Heart left ventricle (tissue), 16 donors: Measurements from ENCODE around the gene MIPOL1. TPM values are rescaled to one million over a fixed set of nuclear protein-coding genes. Genes with fewer than 3 reads are reported as not detected.
"Not testable (repeated sequence)": the region's sequence is repeated elsewhere in the genome, so short reads cannot be mapped to it uniquely, and the experiment has no call there.

ENCODE experiments used
- ATAC-seq, 4 donors: fragments of 200-7000 bp; cut with Tn5 transposase; one replicate each; pipeline ENCODE4 v1.9.1; 2020 to 2022; ENCODE audit warnings: moderate library complexity in 4 of 4, mild to moderate bottlenecking in 3 of 4, moderate number of reproducible peaks in 1 of 4
- DNase-seq, 5 donors: peaks; one replicate each; pipeline ENCODE4 v3.0.0-alpha.2; 2020
- H3K27ac ChIP-seq, 12 donors: fragments of 200-600 bp; sonication (generic) in 4 of 12; one replicate each; pipeline versions ENCODE4 v1.5.0 to v1.8.0; 2016 to 2022; ENCODE audit warnings: mild to moderate bottlenecking in 2 of 12
- H3K27me3 ChIP-seq, 9 donors: fragments of 200-600 bp; sonication (generic) in 2 of 9; one replicate each; pipeline versions ENCODE4 v1.5.1 to v1.8.0; 2016 to 2022; ENCODE audit warnings: mild to moderate bottlenecking in 3 of 9
- H3K36me3 ChIP-seq, 9 donors: fragments of 200-600 bp; sonication (generic) in 2 of 9; one replicate each; pipeline versions ENCODE4 v1.5.0 to v1.8.0; 2018 to 2022; ENCODE audit warnings: mild to moderate bottlenecking in 2 of 9
- H3K4me1 ChIP-seq, 12 donors: fragments of 200-600 bp; sonication (generic) in 4 of 12; one replicate each; pipeline versions ENCODE4 v1.5.0 to v1.8.0; 2016 to 2022; ENCODE audit warnings: mild to moderate bottlenecking in 3 of 12
- H3K4me3 ChIP-seq, 12 donors: fragments of 200-600 bp; sonication (generic) in 4 of 12; one replicate each; pipeline versions ENCODE4 v1.5.0 to v1.8.0; 2017 to 2022; ENCODE audit warnings: mild to moderate bottlenecking in 9 of 12, moderate library complexity in 4 of 12
- H3K9me3 ChIP-seq, 12 donors: fragments of 200-600 bp; sonication (generic) in 4 of 12; one replicate each; pipeline versions ENCODE4 v1.5.0 to v1.8.0; 2016 to 2022; ENCODE audit warnings: mild to moderate bottlenecking in 1 of 12
- CTCF ChIP-seq, 12 donors: fragments of 200-600 bp; sonication (generic) in 4 of 12; IDR thresholded peaks; one replicate each; pipeline versions ENCODE4 v1.5.0 to v1.8.0; 2018 to 2022; ENCODE audit warnings: antibody characterized with exemption in 12 of 12, mild to moderate bottlenecking in 5 of 12
- POLR2A ChIP-seq, 2 donors: fragments of 450-650 bp; IDR thresholded peaks; one replicate each; pipeline ENCODE4 v1.6.1; 2017; ENCODE audit warnings: antibody characterized with exemption in 2 of 2, mild to moderate bottlenecking in 2 of 2, moderate library complexity in 2 of 2
- WGBS, 4 donors: extraction: QIAGEN DNeasy Blood & Tissue Kit in 2 of 4; methylation state at CpG; one replicate each; pipeline versions ENCODE4 v1.1.5 to v1.1.7; 2013 to 2018; 5-methylcytosine and 5-hydroxymethylcytosine counted together
- intact Hi-C, 10 donors: fragments of 100-400 bp; cut with DNase I; formaldehyde crosslinking; loops; one replicate each; pipeline versions ENCODE4 v1.11.1 to v1.14.2; 2022
- polyA plus RNA-seq, 2 donors: library from polyadenylated mRNA; stranded (reverse); fragments of 200-250 nt; gene quantifications; one replicate each; pipeline ENCODE4 v1.2.3, GENCODE V29; 2013
- total RNA-seq, 9 donors: library from RNA; depleted of rRNA in 2 of 9; stranded (reverse); fragments of >200 nt in 2 of 9; fragmentation: NEBNext Ultra II Directional in 3 of 9; extraction: Animal tissue kit (Norgen Biotek cat#: 25700) in 3 of 9; gene quantifications; one replicate each; pipeline versions ENCODE4 v1.1.0 to v1.2.4, GENCODE V29; 2016 to 2023
- donor health status: ischemic (EF 13 %, LVEDD 7.1; RV severe dilation, severe dysfunction).
- donor health status: healthy with polysubstance abuse.
- donor health status: DM: no; HTN: yes; CAD: no.
- donor health status: DM: no; HTN: no; CAD: no.
- donor health status: ischemic (EF 25% LVEDD 6.9; RV normal size, moderate dysfunction).
- donor health status: ischemic (EF 25% LVEDD 5.7; RV mildly dilated, moderate dysfunction).
- donor health status: healthy.
- donor health status: DM: yes; HTN: yes; CAD: no.
- donor health status: ischemic (EF 35%, LVEDD 5.7; RV mildly dilated, moderate dysfunction).
- donor health status: nonischemic (EF 11% LVEDD 7.7; RV severe dilation, severe dysfunction).
- donor health status: DM: yes; HTN: yes; CAD: no.
- donor health status: PGD.
- donor health status: ischemic (EF 29% LVEDD 5.4; RV normal size, mild dysfunction).
- donor health status: nonischemic (EF 23%, LVEDD 6.1; RV moderate dilation, normal function).

Gene MIPOL1
- total and polyA plus RNA-seq, 11 donors = 0.99 to 7.3 (median 5.0) TPM

DNA sequence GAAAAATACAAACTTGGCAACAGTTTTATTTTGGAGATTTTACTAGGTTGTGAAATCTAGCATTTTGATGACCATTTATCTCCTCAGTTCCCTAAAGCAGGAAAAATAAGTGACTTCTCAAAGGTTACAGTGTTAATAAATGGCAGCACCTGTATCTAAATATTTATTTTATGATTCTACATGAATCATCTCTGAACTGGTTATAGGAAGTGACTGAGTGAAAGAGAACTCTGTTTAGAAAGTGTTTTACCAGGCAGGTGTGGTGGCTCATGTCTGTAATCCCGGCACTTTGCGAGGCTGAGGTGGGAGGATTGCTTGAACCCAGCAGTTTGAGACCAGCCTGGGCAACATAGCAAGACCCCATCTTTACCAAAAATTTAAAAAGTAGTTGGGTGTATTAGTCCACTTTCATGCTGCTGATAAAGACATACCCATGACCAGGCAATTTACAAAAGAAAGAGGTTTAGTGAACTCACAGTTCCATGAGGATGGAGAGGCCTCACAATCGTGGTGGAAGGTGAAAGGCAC is 26.3 kb downstream of the MIPOL1 start:
- Histone ChIP-seq H3K36me3 (no peaks in the 10 kb centered on the region), H3K4me3 (no peak overlapping the region), H3K9me3 (peaks cover 0 to 17% (median 4%) of the 10 kb centered on the region in 12 donors), H3K4me1 (no peaks in the 10 kb centered on the region), H3K27me3 (no peaks in the 10 kb centered on the region), H3K27ac (no peak overlapping the region)
- intact Hi-C loops = no loop called here
- no peak for DNase-seq
- no peak for ATAC-seq
- TF ChIP-seq CTCF (IDR thresholded peaks at IDR 0.05) (no peak), POLR2A (IDR thresholded peaks at IDR 0.05) (no peak)
- WGBS, 4 donors = 84 to 90% (median 87%) methylated on average over 3 of the region's 3 CpGs

GRCh38 chr14:37225668-37226067 is 27.9 kb downstream of the MIPOL1 start:
- DNase-seq, H3K27ac ChIP-seq, H3K4me1 ChIP-seq, H3K27me3 ChIP-seq, H3K4me3 ChIP-seq, ATAC-seq, H3K36me3 ChIP-seq, intact Hi-C loops: not testable (repeated sequence)
- WGBS, 4 donors = 93 to 97% (median 95%) methylated on average over 4 of the region's 4 CpGs
- peaks cover 0 to 17% (median 4%) of the 10 kb centered on the region in 12 donors for H3K9me3 ChIP-seq

DNA sequence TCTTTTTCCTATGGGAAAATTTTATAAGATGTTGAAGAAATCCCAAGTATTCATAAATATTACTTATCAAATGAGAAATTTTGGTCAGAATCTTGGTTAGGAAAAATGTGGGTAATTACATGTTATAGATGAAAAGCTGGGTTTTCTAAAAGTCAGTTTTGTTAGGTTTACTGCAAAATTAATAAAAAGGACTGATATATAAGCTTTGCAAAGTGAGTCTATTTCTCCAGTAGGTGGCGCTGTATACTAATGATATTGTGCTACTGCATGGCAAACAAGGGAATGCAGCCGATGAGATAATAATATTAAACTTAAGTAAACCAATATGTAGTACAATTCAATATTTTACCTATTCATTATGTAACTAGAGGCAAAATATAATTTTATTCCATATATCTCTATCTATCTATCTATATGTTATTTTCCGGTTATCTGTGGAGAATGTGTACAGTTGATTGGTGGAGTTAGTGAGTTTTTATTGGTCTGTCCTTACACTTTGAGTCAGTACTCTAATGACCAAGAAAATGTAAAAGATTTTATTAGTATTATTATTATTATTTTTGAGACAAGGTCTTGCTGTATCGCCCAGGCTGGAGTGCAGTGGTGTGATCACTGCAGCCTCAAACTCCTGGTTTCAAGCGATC is 32.9 kb downstream of the MIPOL1 start:
- DNase-seq = no peak
- TF ChIP-seq CTCF (IDR thresholded peaks at IDR 0.05) = peak; percentile 55 to 90 (median 78)
- no peak for TF ChIP-seq POLR2A (IDR thresholded peaks at IDR 0.05)
- H3K36me3 ChIP-seq = no peaks in the 10 kb centered on the region
- H3K4me3 ChIP-seq = no peak overlapping the region
- WGBS, 4 donors = 58 to 61% (median 59%) methylated on average over 5 of the region's 5 CpGs
- H3K27me3 ChIP-seq = no peaks in the 10 kb centered on the region
- no peak overlapping the region for H3K27ac ChIP-seq
- ATAC-seq = no peak
- peaks cover 0 to 4% (median 0%) of the 10 kb centered on the region in 12 donors for H3K9me3 ChIP-seq
- H3K4me1 ChIP-seq = no peaks in the 10 kb centered on the region
- intact Hi-C loops = loop anchor here in 2 of 10 donors (5.0 kb wide), 1 partner anchor 642 kb away; no protein-coding TSS in a partner anchor

DNA sequence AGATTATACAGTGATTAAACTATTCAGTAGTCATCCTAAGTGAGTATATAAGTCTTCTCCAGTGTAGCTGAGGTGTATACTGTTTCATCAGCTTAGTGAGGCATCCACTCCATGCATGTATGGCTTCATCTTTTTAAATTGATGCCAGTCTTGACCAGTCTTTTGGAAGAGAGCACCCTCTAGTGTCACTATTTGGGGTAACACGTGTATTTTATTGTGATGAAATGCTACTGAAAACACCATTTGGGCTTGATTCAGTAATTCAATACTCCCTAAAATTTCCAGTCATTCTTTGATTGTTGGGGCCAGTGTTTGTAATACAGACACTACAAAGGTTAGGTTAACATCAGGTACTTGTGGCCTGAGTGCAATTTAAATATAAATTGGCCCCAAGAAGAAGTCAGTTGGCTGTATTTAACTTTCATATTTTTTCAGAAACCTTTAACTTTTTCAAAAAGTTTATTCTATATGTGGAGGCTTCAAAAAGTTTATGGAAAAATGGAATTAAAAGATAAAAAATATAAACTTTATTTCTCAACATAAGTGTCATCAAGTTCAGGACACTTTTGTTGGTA is 35.3 kb downstream of the MIPOL1 start:
- H3K4me1 ChIP-seq = no peaks in the 10 kb centered on the region
- no peak overlapping the region for H3K27ac ChIP-seq
- intact Hi-C loops = loop anchor here in 2 of 10 donors (5.0 kb wide), 1 partner anchor 639 kb away; no protein-coding TSS in a partner anchor
- no peaks in the 10 kb centered on the region for H3K36me3 ChIP-seq
- H3K27me3 ChIP-seq = no peaks in the 10 kb centered on the region
- TF ChIP-seq POLR2A (IDR thresholded peaks at IDR 0.05) = no peak
- peak in 11 of 12 donors; percentile 26 to 65 (median 45) for TF ChIP-seq CTCF (IDR thresholded peaks at IDR 0.05)
- no peak overlapping the region for H3K4me3 ChIP-seq
- ATAC-seq (no peak), DNase-seq (no peak)
- H3K9me3 ChIP-seq = no peaks in the 10 kb centered on the region
- WGBS, 4 donors = 5 to 10% (median 7%) methylated on average over 1 of the region's 1 CpG
